HTERT RPE-1 (cell line): ENCODE measurements around the gene NUTM2B.
"Not testable (repeated sequence)": the region's sequence is repeated elsewhere in the genome, so short reads cannot be mapped to it uniquely, and the experiment has no call there.

Source experiments
- in situ Hi-C: fragments of 300-500 bp; cut with MboI; formaldehyde crosslinking; loops from 4 replicates; pipeline ENCODE4 v1.14.3; 2020; ENCODE audit warnings: low sequenced_read_pairs

The NUTM2B gene

GRCh38 chr10:79744844-79745243, 41.8 kb downstream of the NUTM2B start:
- in situ Hi-C loops = not testable (repeated sequence)

- in situ Hi-C loops = not testable (repeated sequence)
These were observed 45.5 kb downstream of the NUTM2B start for GRCh38 chr10:79748510-79748909.

- in situ Hi-C loops = not testable (repeated sequence)
These were observed 50.6 kb downstream of the NUTM2B start for GRCh38 chr10:79753601-79754000.

- in situ Hi-C loops = not testable (repeated sequence)
These were observed 55.4 kb downstream of the NUTM2B start for GRCh38 chr10:79758297-79758993.
